Activated CD4-positive, alpha-beta T cell treated with anti-CD3 and anti-CD28 coated beads, Interleukin-2, amount 10 ng/mL, durations not matched to agents 7 days and 5 days (primary cell): ENCODE data around the gene TTC33. TPM values are rescaled to one million over a fixed set of nuclear protein-coding genes. Genes with fewer than 3 reads are reported as not detected.

Experiments
- CTCF ChIA-PET: fragments of 350-600 bp; sonication (Branson Sonifier 250); formaldehyde crosslinking; loops from one replicate; lab custom pipeline; 2021; ENCODE audit warnings: antibody characterized with exemption; lab: Charles Lee
- POLR2A ChIA-PET: fragments of 350-600 bp; sonication (Branson Sonifier 250); formaldehyde crosslinking; loops from one replicate; lab custom pipeline; 2021; ENCODE audit warnings: antibody characterized with exemption; lab: Charles Lee
- DNase-seq: peaks from one replicate; pipeline ENCODE4 v3.0.0-alpha.2; 2020
- H3K27ac Mint-ChIP-seq: one replicate; pipeline ENCODE4 v1.8.0; 2021; ENCODE audit warnings: mild to moderate bottlenecking, moderate library complexity, mixed read lengths
- H3K27me3 Mint-ChIP-seq: one replicate; pipeline ENCODE4 v1.8.0; 2021; ENCODE audit warnings: mixed read lengths
- H3K36me3 Mint-ChIP-seq: one replicate; pipeline ENCODE4 v1.8.0; 2021; ENCODE audit warnings: low read depth, mixed read lengths
- H3K4me1 Mint-ChIP-seq: one replicate; pipeline ENCODE4 v1.8.0; 2021; ENCODE audit warnings: mixed read lengths
- H3K4me3 Mint-ChIP-seq: one replicate; pipeline ENCODE4 v1.8.0; 2021; ENCODE audit warnings: mild to moderate bottlenecking, moderate library complexity, mixed read lengths
- H3K9me3 Mint-ChIP-seq: one replicate; pipeline ENCODE4 v1.8.0; 2021; ENCODE audit warnings: mixed read lengths
- total RNA-seq, 2 experiments: library from RNA; stranded (reverse); gene quantifications; one replicate each; pipeline ENCODE4 v1.2.3, GENCODE V29; 2021

TTC33 gene
- total RNA-seq, 2 experiments from 2014 or later = 16.2 to 16.8 TPM

DNA sequence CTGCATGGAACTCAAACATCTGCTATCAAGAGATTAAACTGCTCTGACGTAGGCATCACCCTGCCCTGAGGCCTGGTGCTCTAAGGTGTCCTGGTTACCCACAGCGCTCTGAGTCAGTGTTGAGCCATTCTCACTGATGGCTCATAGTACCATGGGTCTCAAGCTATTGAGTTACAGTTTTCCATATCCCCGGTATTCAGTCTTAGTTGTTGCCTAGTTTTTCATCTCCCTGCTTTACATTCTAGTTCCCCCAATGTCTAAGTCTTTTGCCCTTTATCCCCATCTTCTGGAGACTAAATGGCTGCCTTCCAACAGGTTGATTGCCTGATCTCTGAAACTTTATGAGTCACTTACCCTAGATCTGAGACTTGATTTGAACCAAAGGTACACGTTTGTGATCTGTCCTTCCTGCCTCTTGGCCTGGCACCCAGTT, 237.3 kb downstream of the TTC33 start:
- DNase-seq = no peak
- H3K9me3 Mint-ChIP-seq = peaks cover 38% of the 10 kb centered on the region
- CTCF ChIA-PET = no interaction called here

GRCh38 chr5:40515476-40515875, 240.3 kb downstream of the TTC33 start:
- no peak for DNase-seq
- peak overlapping the region; percentile 65 for H3K27ac Mint-ChIP-seq
- H3K27me3 Mint-ChIP-seq = no peaks in the 10 kb centered on the region
- CTCF ChIA-PET = interaction anchor here (1.4 kb wide), 1 partner anchor 10 kb away, joined by 5 read pairs; no protein-coding TSS in a partner anchor
- H3K36me3 Mint-ChIP-seq = peaks cover 19% of the 10 kb centered on the region
- no peak overlapping the region for H3K4me3 Mint-ChIP-seq
- H3K4me1 Mint-ChIP-seq = peaks cover 32% of the 10 kb centered on the region
- peaks cover 36% of the 10 kb centered on the region for H3K9me3 Mint-ChIP-seq
- POLR2A ChIA-PET = no interaction called here

More for the DNA sequence above, 237.3 kb downstream of the TTC33 start:
- H3K4me3 Mint-ChIP-seq = no peak overlapping the region
- H3K27me3 Mint-ChIP-seq = no peaks in the 10 kb centered on the region
- H3K36me3 Mint-ChIP-seq = peaks cover 20% of the 10 kb centered on the region
- POLR2A ChIA-PET = no interaction called here
- H3K4me1 Mint-ChIP-seq = peaks cover 34% of the 10 kb centered on the region
- peak overlapping the region; percentile 68 for H3K27ac Mint-ChIP-seq

- DNase-seq = peak; percentile 22
- H3K9me3 Mint-ChIP-seq = peaks cover 36% of the 10 kb centered on the region
Measured at GRCh38 chr5:40514976-40515375, 240.8 kb downstream of the TTC33 start.

GRCh38 chr5:40511801-40512200, 244.0 kb downstream of the TTC33 start:
- Mint-ChIP-seq H3K4me1 (peaks cover 29% of the 10 kb centered on the region), H3K4me3 (no peak overlapping the region), H3K36me3 (peaks cover 14% of the 10 kb centered on the region), H3K27me3 (no peaks in the 10 kb centered on the region), H3K9me3 (peaks cover 23% of the 10 kb centered on the region), H3K27ac (no peak overlapping the region)
- DNase-seq = no peak
- CTCF ChIA-PET = no interaction called here
- POLR2A ChIA-PET = no interaction called here

More at GRCh38 chr5:40514976-40515375, 240.8 kb downstream of the TTC33 start:
- POLR2A ChIA-PET = no interaction called here
- CTCF ChIA-PET = no interaction called here
- H3K36me3 Mint-ChIP-seq = peaks cover 19% of the 10 kb centered on the region
- no peak overlapping the region for H3K4me3 Mint-ChIP-seq
- peak overlapping the region; percentile 65 for H3K27ac Mint-ChIP-seq
- no peaks in the 10 kb centered on the region for H3K27me3 Mint-ChIP-seq
- peaks cover 32% of the 10 kb centered on the region for H3K4me1 Mint-ChIP-seq

GRCh38 chr5:40507095-40507494, 248.7 kb downstream of the TTC33 start:
- Mint-ChIP-seq H3K27ac (no peak overlapping the region), H3K36me3 (peaks cover 3% of the 10 kb centered on the region), H3K4me3 (no peak overlapping the region), H3K4me1 (peaks cover 8% of the 10 kb centered on the region), H3K27me3 (no peaks in the 10 kb centered on the region), H3K9me3 (no peaks in the 10 kb centered on the region)
- CTCF ChIA-PET = no interaction called here
- POLR2A ChIA-PET = no interaction called here
- no peak for DNase-seq

GRCh38 chr5:40505031-40505430, 250.7 kb downstream of the TTC33 start:
- no peak for DNase-seq
- POLR2A ChIA-PET = no interaction called here
- no peaks in the 10 kb centered on the region for H3K27me3 Mint-ChIP-seq
- no peak overlapping the region for H3K4me3 Mint-ChIP-seq
- no peak overlapping the region for H3K27ac Mint-ChIP-seq
- CTCF ChIA-PET = no interaction called here
- peaks cover 8% of the 10 kb centered on the region for H3K4me1 Mint-ChIP-seq
- H3K36me3 Mint-ChIP-seq = no peaks in the 10 kb centered on the region
- H3K9me3 Mint-ChIP-seq = no peaks in the 10 kb centered on the region

DNA sequence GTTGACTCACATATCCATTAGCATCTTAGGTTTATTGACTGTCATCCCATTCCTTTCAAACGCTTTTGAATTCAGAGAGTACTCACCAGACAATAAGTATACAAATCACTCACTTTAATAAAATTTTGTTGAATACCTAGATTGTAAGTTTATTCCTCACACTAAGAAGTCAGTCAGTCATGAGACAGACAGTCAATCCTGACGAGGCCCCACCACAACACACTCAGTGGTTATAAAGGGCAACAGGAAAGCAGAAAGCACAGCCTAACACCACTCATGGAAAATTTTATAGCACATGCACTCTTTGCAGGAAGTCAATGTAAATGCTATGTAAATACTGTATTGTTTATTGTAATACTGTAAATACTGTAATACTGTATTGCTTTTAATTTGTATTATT, 252.3 kb downstream of the TTC33 start:
- H3K4me3 Mint-ChIP-seq = no peak overlapping the region
- ChIA-PET POLR2A (no interaction called here), CTCF (no interaction called here)
- DNase-seq = no peak
- H3K27me3 Mint-ChIP-seq = no peaks in the 10 kb centered on the region
- peaks cover 8% of the 10 kb centered on the region for H3K4me1 Mint-ChIP-seq
- H3K9me3 Mint-ChIP-seq = no peaks in the 10 kb centered on the region
- no peak overlapping the region for H3K27ac Mint-ChIP-seq
- no peaks in the 10 kb centered on the region for H3K36me3 Mint-ChIP-seq

DNA sequence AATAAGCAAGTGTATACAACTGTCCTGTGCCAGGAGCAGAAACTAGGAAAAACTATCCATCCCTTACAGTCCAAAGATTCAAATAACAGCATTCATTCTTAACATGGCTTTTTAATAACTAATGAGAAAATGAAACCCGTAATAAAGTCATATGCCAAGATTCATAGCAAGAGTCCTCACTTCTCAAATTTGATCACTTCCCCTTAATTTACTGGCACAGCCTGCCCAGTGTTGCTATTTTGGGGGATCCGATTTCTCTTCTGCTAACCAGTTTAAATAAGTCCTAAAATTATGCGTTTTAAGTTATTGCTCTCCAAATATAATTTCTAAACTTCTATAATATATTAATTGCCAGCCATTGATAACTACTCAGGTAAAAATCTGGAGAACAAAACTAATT, 253.0 kb downstream of the TTC33 start:
- no peak overlapping the region for H3K4me3 Mint-ChIP-seq
- H3K27ac Mint-ChIP-seq = no peak overlapping the region
- CTCF ChIA-PET = no interaction called here
- no peak for DNase-seq
- peaks cover 8% of the 10 kb centered on the region for H3K4me1 Mint-ChIP-seq
- H3K36me3 Mint-ChIP-seq = no peaks in the 10 kb centered on the region
- H3K27me3 Mint-ChIP-seq = no peaks in the 10 kb centered on the region
- no peaks in the 10 kb centered on the region for H3K9me3 Mint-ChIP-seq
- POLR2A ChIA-PET = no interaction called here

GRCh38 chr5:40501711-40502444, 253.9 kb downstream of the TTC33 start:
- CTCF ChIA-PET = interaction anchor here (1.2 kb wide), 2 partner anchors 15 to 181 kb away, joined by 3 to 7 read pairs; no protein-coding TSS in a partner anchor
- Mint-ChIP-seq H3K27ac (no peak overlapping the region), H3K9me3 (no peaks in the 10 kb centered on the region), H3K36me3 (no peaks in the 10 kb centered on the region), H3K27me3 (no peaks in the 10 kb centered on the region), H3K4me1 (peaks cover 4% of the 10 kb centered on the region), H3K4me3 (no peak overlapping the region)
- DNase-seq = no peak
- POLR2A ChIA-PET = no interaction called here

DNA sequence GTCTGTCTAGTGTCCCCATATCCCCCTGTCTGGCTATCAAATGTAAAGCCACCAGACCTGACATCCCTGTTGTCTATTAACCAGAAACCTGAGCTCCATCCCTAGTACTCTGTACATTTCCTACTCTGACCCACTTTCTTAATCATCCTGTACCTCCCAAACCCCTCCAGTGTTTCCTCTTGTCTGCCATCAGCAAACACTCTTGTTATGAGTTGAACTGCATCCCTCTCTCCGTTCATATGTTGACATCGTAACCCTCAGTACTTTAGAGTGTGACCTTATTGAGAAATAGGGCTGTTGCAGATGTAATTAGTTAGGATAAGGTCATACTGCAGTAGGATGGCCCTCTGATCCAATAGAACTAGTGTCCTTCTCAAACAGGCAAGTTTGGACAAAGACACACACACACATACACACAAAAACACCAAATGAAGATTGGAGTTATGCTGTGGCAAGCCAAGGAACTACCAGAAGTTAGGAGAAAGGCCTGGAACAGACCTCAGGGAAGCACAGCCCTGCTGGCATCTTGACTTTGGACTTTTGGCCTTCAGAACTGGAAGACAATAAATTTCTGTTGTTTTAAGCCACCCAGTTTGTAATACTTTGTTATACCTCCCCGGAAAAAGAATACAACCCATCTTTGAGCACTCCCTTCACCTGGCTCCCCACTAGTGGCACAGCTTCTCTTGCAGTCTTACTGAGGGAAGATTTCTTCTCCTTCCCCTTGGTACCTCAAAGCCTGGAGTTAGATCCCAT, 256.1 kb downstream of the TTC33 start:
- no peak for DNase-seq
- H3K27ac Mint-ChIP-seq = no peak overlapping the region
- H3K4me1 Mint-ChIP-seq = peaks cover 7% of the 10 kb centered on the region
- ChIA-PET POLR2A (no interaction called here), CTCF (no interaction called here)
- no peak overlapping the region for H3K4me3 Mint-ChIP-seq
- no peaks in the 10 kb centered on the region for H3K27me3 Mint-ChIP-seq
- H3K9me3 Mint-ChIP-seq = no peaks in the 10 kb centered on the region
- H3K36me3 Mint-ChIP-seq = no peaks in the 10 kb centered on the region

DNA sequence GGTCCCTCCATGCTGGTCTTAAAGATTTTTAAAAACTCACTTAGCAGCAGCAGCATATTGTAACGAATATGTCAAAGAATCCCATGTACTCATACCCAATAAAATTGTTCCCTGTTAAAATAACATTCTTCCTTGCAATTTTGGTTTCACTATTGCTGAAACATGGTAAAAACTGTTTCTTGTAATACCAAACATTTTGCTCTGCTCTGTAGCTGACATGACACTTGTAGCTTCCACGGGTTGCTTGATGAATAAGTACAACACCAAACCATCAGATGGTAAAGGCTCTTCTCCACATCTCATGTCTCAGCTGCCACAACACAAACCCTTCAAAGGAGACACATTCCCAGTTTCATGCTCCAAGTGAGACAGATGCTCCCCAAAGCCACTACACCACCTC, 256.8 kb downstream of the TTC33 start:
- H3K27ac Mint-ChIP-seq = no peak overlapping the region
- ChIA-PET POLR2A (no interaction called here), CTCF (interaction anchor here (1.2 kb wide), 1 partner anchor 12 kb away, joined by 5 read pairs; no protein-coding TSS in a partner anchor)
- no peaks in the 10 kb centered on the region for H3K27me3 Mint-ChIP-seq
- peaks cover under 1% of the 10 kb centered on the region for H3K9me3 Mint-ChIP-seq
- peaks cover under 1% of the 10 kb centered on the region for H3K36me3 Mint-ChIP-seq
- DNase-seq = no peak
- no peak overlapping the region for H3K4me3 Mint-ChIP-seq
- H3K4me1 Mint-ChIP-seq = peaks cover 8% of the 10 kb centered on the region

DNA sequence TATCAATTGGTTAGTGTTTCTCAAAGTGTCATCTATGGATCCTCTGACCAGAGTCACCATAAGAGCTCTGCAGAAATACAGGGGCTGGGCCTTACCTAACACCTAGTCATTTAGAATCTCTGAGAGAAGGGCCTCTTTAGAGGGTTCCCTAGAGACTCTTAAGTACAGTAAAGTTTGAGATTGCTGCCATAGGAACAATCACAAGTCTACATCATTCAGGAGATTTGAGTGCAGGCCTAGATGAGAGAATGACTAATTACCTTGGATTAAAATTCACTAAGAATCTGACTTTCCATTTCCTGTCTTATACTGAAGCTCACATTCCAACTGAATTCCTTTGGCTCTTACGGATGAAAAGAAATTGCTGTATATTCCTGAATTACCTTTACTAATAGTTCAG, 258.2 kb downstream of the TTC33 start:
- Mint-ChIP-seq H3K4me1 (peaks cover 6% of the 10 kb centered on the region), H3K27me3 (no peaks in the 10 kb centered on the region), H3K9me3 (peaks cover 11% of the 10 kb centered on the region), H3K27ac (no peak overlapping the region), H3K4me3 (no peak overlapping the region), H3K36me3 (peaks cover 4% of the 10 kb centered on the region)
- DNase-seq = no peak
- CTCF ChIA-PET = interaction anchor here (1.2 to 1.4 kb wide), 2 partner anchors 9 to 183 kb away, joined by 3 to 5 read pairs; no protein-coding TSS in a partner anchor
- POLR2A ChIA-PET = no interaction called here

DNA sequence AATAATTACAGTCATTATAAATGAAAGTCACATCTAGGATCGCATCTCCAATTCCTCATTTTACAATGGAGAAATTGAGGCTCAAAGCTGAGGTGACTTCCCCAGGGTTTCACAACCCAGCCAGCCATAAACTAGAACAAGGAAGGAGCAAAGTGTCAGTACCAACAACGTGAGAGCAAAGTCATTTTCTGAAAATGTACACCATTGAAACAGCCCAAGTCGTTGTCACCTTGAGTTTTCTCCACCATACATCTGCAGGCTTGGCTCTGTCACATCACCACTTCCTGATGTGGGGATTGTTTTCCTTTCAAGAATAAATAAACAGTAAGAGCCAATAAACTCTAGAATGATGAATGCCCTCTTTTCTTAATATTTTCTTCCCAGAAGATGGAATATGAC, 260.5 kb downstream of the TTC33 start:
- Mint-ChIP-seq H3K9me3 (peaks cover 21% of the 10 kb centered on the region), H3K4me3 (no peak overlapping the region), H3K4me1 (peaks cover 21% of the 10 kb centered on the region), H3K27ac (no peak overlapping the region), H3K36me3 (peaks cover 8% of the 10 kb centered on the region), H3K27me3 (no peaks in the 10 kb centered on the region)
- POLR2A ChIA-PET = no interaction called here
- CTCF ChIA-PET = interaction anchor here (1.1 kb wide), 1 partner anchor 9 kb away, joined by 3 read pairs; no protein-coding TSS in a partner anchor
- no peak for DNase-seq
